Sigmoid colon (tissue), 7 donors: ENCODE data around the gene OR5D13. TPM values are rescaled to one million over a fixed set of nuclear protein-coding genes. Genes with fewer than 3 reads are reported as not detected.

Experiments
- DNase-seq: peaks from one replicate; pipeline ENCODE4 v3.0.0-alpha.2; 2019
- H3K27ac ChIP-seq, 4 donors: fragments of 200-600 bp; sonication (generic); one replicate each; pipeline ENCODE4 v1.5.1; 2016 to 2019; ENCODE audit warnings: mild to moderate bottlenecking in 1 of 4
- H3K27me3 ChIP-seq, 3 donors: fragments of 200-600 bp; sonication (generic); one replicate each; pipeline ENCODE4 v1.5.1; 2019; ENCODE audit warnings: mild to moderate bottlenecking in 1 of 3
- H3K36me3 ChIP-seq, 4 donors: fragments of 200-600 bp; sonication (generic); one replicate each; pipeline ENCODE4 v1.5.1; 2016 to 2019
- H3K4me1 ChIP-seq, 4 donors: fragments of 200-600 bp; sonication (generic); one replicate each; pipeline ENCODE4 v1.5.1; 2017 to 2019
- H3K4me3 ChIP-seq, 4 donors: fragments of 200-600 bp; sonication (generic); one replicate each; pipeline ENCODE4 v1.5.1; 2017 to 2019; ENCODE audit warnings: mild to moderate bottlenecking in 2 of 4, moderate library complexity in 1 of 4
- H3K9me3 ChIP-seq, 4 donors: fragments of 200-600 bp in 3 of 4; sonication (generic) in 3 of 4; one replicate each; pipeline versions ENCODE4 v1.5.1 to v1.6.1; 2013 to 2019
- CTCF ChIP-seq, 4 experiments: fragments of 450-650 bp in 3 of 4; fragments of 200-600 bp in 1 of 4; IDR thresholded peaks; one replicate each; pipeline ENCODE4 v1.5.1; 2016 to 2019; ENCODE audit warnings: antibody characterized with exemption in 4 of 4, mild to moderate bottlenecking in 3 of 4, moderate library complexity in 2 of 4
- EP300 ChIP-seq, 4 donors: sonication (generic); formaldehyde crosslinking; IDR thresholded peaks; one replicate each; pipeline ENCODE4 v1.6.1; 2017; ENCODE audit warnings: antibody characterized with exemption in 4 of 4
- POLR2A ChIP-seq, 2 donors: fragments of 450-650 bp; IDR thresholded peaks; one replicate each; pipeline ENCODE4 v1.6.1; 2016; ENCODE audit warnings: antibody characterized with exemption in 2 of 2, mild to moderate bottlenecking in 2 of 2, moderate library complexity in 2 of 2
- POLR2AphosphoS5 ChIP-seq, 4 donors: sonication (generic); formaldehyde crosslinking; IDR thresholded peaks; one replicate each; pipeline ENCODE4 v1.6.1; 2017; ENCODE audit warnings: antibody characterized with exemption in 4 of 4
- WGBS, 2 donors: extraction: QIAGEN DNeasy Blood & Tissue Kit; methylation state at CpG; one replicate each; pipeline ENCODE4 v1.1.7; 2013; 5-methylcytosine and 5-hydroxymethylcytosine counted together
- intact Hi-C: fragments of 100-400 bp; cut with DNase I; formaldehyde crosslinking; loops from one replicate; pipeline ENCODE4 v1.15.1; 2023
- polyA plus RNA-seq, 3 donors: library from polyadenylated mRNA; stranded (reverse); fragments of 200-250 nt; gene quantifications; one replicate each; pipeline ENCODE4 v1.2.3, GENCODE V29; 2013
- total RNA-seq, 4 donors: library from RNA; depleted of rRNA; stranded (reverse); fragments of >200 nt; gene quantifications; one replicate each; pipeline ENCODE4 v1.1.0, GENCODE V29; 2016
- donor health status: healthy with polysubstance abuse.
- donor health status: Bipolar disorder and iron deficiency.
- donor health status: healthy.

The OR5D13 gene
- not detected for total RNA-seq
- not detected for polyA plus RNA-seq

GRCh38 chr11:55773138-55773537, at the start of gene OR5D13:
TSS of gene OR5D13 (plus strand) at chr11:55773438. CDS start at chr11:55773438, 0 bp downstream.
- no peak for DNase-seq
- no peaks in the 10 kb centered on the region for H3K27me3 ChIP-seq
- no peak within 1 kb of the TSS for H3K4me3 ChIP-seq
- no peak within 1 kb of the TSS for H3K27ac ChIP-seq
- peaks cover 0 to 3% (median 0%) of the 10 kb centered on the region in 4 donors for H3K9me3 ChIP-seq
- TF ChIP-seq EP300 (IDR thresholded peaks at IDR 0.05), result no peak
- H3K36me3 ChIP-seq, result no peaks in the 10 kb centered on the region
- no peaks in the 10 kb centered on the region for H3K4me1 ChIP-seq
- intact Hi-C loops, result no loop called here

GRCh38 chr11:55726715-55727324, 46.4 kb upstream of the OR5D13 start:
- TF ChIP-seq POLR2A (IDR thresholded peaks at IDR 0.05), result no peak
- TF ChIP-seq POLR2AphosphoS5 (IDR thresholded peaks at IDR 0.05), result no peak
- TF ChIP-seq EP300 (IDR thresholded peaks at IDR 0.05), result no peak
- TF ChIP-seq CTCF (IDR thresholded peaks at IDR 0.05), result no peak
- no peaks in the 10 kb centered on the region for H3K4me1 ChIP-seq
- WGBS, 2 donors, result 22 to 29% methylated on average over 5 of the region's 5 CpGs
- no peaks in the 10 kb centered on the region for H3K9me3 ChIP-seq
- H3K36me3 ChIP-seq, result no peaks in the 10 kb centered on the region
- DNase-seq, result no peak
- no peak overlapping the region for H3K4me3 ChIP-seq
- no peaks in the 10 kb centered on the region for H3K27me3 ChIP-seq
- H3K27ac ChIP-seq, result no peak overlapping the region
- intact Hi-C loops, result no loop called here

- Histone ChIP-seq H3K4me3 (no peak overlapping the region), H3K4me1 (no peaks in the 10 kb centered on the region), H3K36me3 (no peaks in the 10 kb centered on the region), H3K27me3 (no peaks in the 10 kb centered on the region), H3K27ac (no peak overlapping the region), H3K9me3 (no peaks in the 10 kb centered on the region)
- DNase-seq, result no peak
- WGBS, 2 donors, result 67% methylated on average over 3 of the region's 3 CpGs
- TF ChIP-seq POLR2AphosphoS5 (IDR thresholded peaks at IDR 0.05), result no peak
- intact Hi-C loops, result no loop called here
Observed at GRCh38 chr11:55732936-55733335, 40.3 kb upstream of the OR5D13 start.

GRCh38 chr11:55791606-55792005, 18.4 kb downstream of the OR5D13 start:
- DNase-seq, result no peak
- intact Hi-C loops, result no loop called here
- WGBS, 2 donors, result 86 to 91% methylated on average over 1 of the region's 1 CpG
- H3K4me3 ChIP-seq, result no peak overlapping the region
- H3K4me1 ChIP-seq, result no peaks in the 10 kb centered on the region
- no peak overlapping the region for H3K27ac ChIP-seq
- no peaks in the 10 kb centered on the region for H3K36me3 ChIP-seq
- H3K9me3 ChIP-seq, result no peaks in the 10 kb centered on the region
- no peak for TF ChIP-seq POLR2A (IDR thresholded peaks at IDR 0.05)
- no peak for TF ChIP-seq CTCF (IDR thresholded peaks at IDR 0.05)
- no peak for TF ChIP-seq EP300 (IDR thresholded peaks at IDR 0.05)
- TF ChIP-seq POLR2AphosphoS5 (IDR thresholded peaks at IDR 0.05), result no peak
- no peaks in the 10 kb centered on the region for H3K27me3 ChIP-seq

GRCh38 chr11:55793321-55793720, 20.1 kb downstream of the OR5D13 start:
- intact Hi-C loops, result no loop called here
- no peaks in the 10 kb centered on the region for H3K36me3 ChIP-seq
- DNase-seq, result no peak
- H3K9me3 ChIP-seq, result no peaks in the 10 kb centered on the region
- H3K27ac ChIP-seq, result no peak overlapping the region
- H3K27me3 ChIP-seq, result no peaks in the 10 kb centered on the region
- 40 to 83% methylated on average over 2 of the region's 2 CpGs for WGBS, 2 donors
- TF ChIP-seq EP300 (IDR thresholded peaks at IDR 0.05) (no peak), POLR2AphosphoS5 (IDR thresholded peaks at IDR 0.05) (no peak), POLR2A (IDR thresholded peaks at IDR 0.05) (no peak)
- H3K4me3 ChIP-seq, result no peak overlapping the region
- no peaks in the 10 kb centered on the region for H3K4me1 ChIP-seq

GRCh38 chr11:55795256-55795655, 22.0 kb downstream of the OR5D13 start, which contains the start of gene OR5D14:
TSS of gene OR5D14 (plus strand) at chr11:55795556. CDS start at chr11:55795556, 0 bp downstream.
- Histone ChIP-seq H3K36me3 (no peaks in the 10 kb centered on the region), H3K9me3 (no peaks in the 10 kb centered on the region), H3K4me3 (no peak within 1 kb of the TSS), H3K27ac (no peak within 1 kb of the TSS), H3K27me3 (no peaks in the 10 kb centered on the region), H3K4me1 (no peaks in the 10 kb centered on the region)
- TF ChIP-seq POLR2AphosphoS5 (IDR thresholded peaks at IDR 0.05) (no peak), EP300 (IDR thresholded peaks at IDR 0.05) (no peak)
- intact Hi-C loops, result no loop called here
- DNase-seq, result no peak

GRCh38 chr11:55806248-55806647, 33.0 kb downstream of the OR5D13 start:
- H3K9me3 ChIP-seq, result peaks cover 0 to 7% (median 0%) of the 10 kb centered on the region in 4 donors
- no peaks in the 10 kb centered on the region for H3K27me3 ChIP-seq
- no peak for DNase-seq
- no peak overlapping the region for H3K27ac ChIP-seq
- no peak for TF ChIP-seq EP300 (IDR thresholded peaks at IDR 0.05)
- no peak for TF ChIP-seq POLR2AphosphoS5 (IDR thresholded peaks at IDR 0.05)
- TF ChIP-seq CTCF (IDR thresholded peaks at IDR 0.05), result no peak
- TF ChIP-seq POLR2A (IDR thresholded peaks at IDR 0.05), result no peak
- no peaks in the 10 kb centered on the region for H3K36me3 ChIP-seq
- no peaks in the 10 kb centered on the region for H3K4me1 ChIP-seq
- WGBS, 2 donors, result 91 to 96% methylated on average over 1 of the region's 1 CpG
- intact Hi-C loops, result no loop called here
- H3K4me3 ChIP-seq, result no peak overlapping the region
